CD4-positive, alpha-beta T cell treated with Interleukin-6 at 100 ng/mL for 8 hours (primary cell): ENCODE data around the gene DECR2.
"Not testable (repeated sequence)": the region's sequence is repeated elsewhere in the genome, so short reads cannot be mapped to it uniquely, and the experiment has no call there.

Source experiments
- DNase-seq: peaks from one replicate; pipeline ENCODE4 v3.0.0-alpha.2; 2020; ENCODE audit warnings: mixed read lengths, low spot score

DECR2 gene

GRCh38 chr16:401468-402348, at the start of gene DECR2:
Gene DECR2 (plus strand): TSS chr16:401885. CDS start chr16:401964, 79 bp downstream.
- DNase-seq: peak; percentile 97

- DNase-seq: peak; percentile 100
Observed at GRCh38 chr16:352547-353403, 48.9 kb upstream of the DECR2 start, which contains the start of gene AXIN1. Gene AXIN1 (minus strand): TSS chr16:352723. CDS start chr16:347025, 5,698 bp downstream.

GRCh38 chr16:353404-354290, 48.0 kb upstream of the DECR2 start:
- DNase-seq: no peak

DNA sequence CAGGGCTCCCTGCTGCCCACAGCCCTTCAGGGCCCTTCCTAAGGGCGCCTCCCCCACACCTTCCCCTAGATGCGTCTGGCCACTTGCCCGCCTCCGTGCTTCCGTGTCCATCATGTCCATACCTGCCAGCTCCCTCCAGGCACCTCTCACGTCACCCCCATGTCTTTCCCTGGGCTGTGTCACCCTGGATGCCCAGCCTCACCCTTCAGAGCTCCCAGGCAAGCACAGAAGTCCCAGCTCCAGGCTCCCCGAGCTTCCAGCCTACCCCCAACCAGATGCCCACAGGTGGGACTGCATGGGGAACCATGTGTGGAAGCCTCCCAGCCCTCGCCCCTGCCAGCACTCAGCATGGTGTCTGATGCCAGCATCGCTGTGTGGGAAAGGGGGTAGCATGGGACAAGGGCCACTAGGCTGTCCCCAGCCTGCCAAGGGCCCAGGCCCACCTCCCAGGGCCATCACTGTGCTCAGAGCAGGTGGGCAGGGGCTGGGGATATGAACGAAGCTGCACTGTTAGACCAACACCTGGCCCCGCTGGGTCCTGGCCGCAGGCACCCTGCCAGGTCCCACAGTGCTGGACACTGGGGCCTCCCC, 47.3 kb upstream of the DECR2 start:
- DNase-seq: no peak

DNA sequence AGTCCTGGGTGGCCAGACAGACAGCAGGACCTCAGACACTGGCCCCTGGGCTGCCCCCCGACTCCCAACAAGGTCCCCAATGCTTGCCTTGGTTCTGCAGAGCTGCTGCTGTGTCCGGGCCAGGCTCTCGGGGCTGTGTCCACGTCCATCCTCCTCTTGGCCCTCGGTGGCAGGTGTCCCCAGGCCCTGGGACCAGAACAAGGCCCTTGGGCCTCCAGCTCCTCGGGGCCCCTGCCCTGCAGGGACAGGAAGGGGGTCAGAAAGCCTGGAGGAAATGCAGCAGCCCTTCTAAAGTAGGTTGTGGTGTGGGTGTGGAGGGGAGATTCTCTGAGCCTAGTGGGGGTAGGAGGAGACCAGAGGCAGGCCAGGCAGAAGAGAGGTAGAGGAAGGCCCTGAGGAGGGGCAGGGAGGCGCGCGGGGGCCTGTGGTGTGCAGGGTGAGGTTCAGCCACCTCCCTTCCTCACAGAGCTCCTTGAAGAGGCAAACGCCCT, 46.7 kb upstream of the DECR2 start:
- peak; percentile 45 for DNase-seq

DNA sequence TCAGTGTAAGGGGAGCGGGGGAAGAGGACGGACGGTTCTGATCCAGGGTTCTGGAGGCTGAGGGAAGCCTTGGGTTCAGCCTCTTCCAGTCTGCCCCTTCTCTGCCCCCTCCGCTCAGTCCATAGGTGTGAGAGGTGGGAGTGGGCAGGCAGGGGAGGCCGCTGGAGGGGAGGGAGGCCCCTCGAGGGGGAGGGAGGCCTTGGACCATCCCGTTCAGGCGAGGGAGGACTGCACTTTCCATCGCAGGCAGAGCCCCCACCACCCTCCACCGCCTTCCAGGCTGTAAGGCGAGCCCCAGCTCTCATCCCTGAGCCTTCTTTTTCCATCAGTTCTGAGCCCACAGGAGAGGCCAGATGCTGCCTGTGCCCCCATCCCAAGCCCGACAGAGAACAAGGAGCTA, 44.9 kb upstream of the DECR2 start:
- no peak for DNase-seq

- DNase-seq: no peak
Observed at GRCh38 chr16:359067-359763, 42.5 kb upstream of the DECR2 start.

- no peak for DNase-seq
Observed at GRCh38 chr16:359871-360697, 41.6 kb upstream of the DECR2 start.

DNA sequence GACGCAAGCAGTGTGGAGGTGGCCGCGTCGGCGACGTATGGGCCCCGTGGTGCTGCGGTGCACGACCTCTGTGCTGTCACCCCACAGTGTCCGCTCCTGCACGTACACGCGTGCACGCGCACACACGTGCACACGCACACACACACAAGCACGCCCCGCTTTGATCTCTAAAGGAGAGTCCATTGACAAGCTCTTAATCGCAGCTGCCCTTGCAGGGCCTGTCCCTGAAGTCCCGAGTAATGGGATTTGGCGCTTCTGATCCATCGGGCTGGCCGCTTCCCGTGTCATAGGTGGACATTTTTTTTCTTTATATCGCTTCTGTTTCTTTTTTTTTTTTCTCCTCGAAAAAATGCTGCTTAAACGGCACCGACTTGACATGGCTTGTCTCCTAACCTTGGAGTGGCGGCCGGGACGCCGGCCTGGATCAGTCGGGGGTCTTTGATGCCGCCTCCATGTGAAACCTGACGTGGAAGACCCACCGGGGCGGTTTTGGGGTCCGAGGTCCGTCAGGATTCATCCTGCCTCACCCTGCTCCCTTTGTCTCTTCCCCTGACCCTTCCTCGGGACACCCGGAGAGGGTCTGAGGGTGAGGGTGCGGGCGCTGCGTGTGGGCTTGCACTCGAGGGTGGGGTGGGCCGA, 40.9 kb upstream of the DECR2 start:
- DNase-seq: no peak

DNA sequence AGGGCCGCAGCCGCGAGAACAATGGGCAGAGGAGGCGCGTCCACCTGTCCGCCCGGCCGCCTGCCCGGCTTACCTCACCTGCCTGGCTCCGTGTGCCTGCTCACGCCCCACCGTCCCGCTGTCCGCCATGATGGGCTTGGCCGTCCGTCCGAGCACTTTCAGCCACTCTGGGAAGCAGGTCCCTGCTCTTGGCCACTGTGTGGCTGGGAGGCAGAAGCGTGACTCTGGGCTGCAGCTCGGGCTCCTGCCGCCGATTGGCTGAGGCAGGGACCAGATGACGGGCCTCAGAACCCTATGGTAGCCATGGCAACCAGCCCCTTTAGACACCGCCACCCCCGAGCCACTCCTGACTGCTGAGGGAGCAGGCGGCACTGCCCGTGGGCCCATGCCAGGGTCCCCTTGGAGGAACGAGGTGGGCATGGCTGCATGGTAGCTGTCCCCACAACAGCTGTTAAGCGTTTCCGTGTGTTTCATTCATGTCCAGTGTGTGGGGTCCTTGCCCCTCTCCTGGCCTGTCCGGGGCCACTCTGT, 40.3 kb upstream of the DECR2 start:
- DNase-seq: no peak

DNA sequence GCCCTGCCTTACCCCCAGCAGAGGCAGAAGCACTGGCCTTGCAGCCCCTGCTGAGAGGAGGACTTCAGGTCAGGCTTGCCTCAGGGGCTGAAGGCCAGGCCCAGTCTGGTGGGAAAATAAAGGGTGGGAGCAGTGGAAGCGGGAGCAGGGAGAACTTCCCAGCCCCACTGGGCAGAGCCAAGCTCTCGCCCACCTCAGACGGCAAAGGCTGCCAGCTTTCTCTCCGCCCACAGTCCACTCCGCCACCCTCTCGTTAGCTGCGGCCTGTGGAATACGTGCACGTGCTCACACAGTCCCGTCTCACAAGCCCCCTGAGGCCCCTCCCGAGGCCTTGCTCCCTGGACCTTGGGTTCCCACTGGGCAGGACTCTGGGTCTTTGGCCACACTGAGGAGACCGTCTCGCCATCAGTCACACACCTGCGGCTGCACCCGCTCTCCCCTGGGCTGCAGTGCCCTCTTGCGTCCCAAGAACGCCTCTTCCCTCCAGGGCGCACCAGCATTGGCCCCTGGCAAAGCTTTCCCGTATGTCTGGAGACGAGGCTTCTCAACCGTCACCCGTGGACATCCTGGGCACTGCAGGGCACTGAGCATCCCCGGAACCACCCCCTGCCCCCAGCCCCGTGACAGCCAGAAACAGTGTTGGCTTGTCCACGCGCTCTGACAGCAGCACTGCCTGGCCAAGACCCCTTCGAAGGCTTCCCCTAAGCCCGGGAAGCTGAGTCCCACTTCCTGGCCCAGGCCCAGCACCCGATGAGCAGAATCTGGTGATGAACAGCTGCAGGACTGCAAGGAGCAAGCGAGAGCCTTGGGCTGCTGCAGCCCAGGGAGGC, 39.6 kb upstream of the DECR2 start:
- DNase-seq: peak; percentile 77

GRCh38 chr16:362702-362999, 39.0 kb upstream of the DECR2 start:
- DNase-seq: not testable (repeated sequence)

- DNase-seq: no peak
Observed at GRCh38 chr16:363110-363765, 38.4 kb upstream of the DECR2 start.

GRCh38 chr16:363766-364490, 37.8 kb upstream of the DECR2 start:
- DNase-seq: no peak

- no peak for DNase-seq
Observed at GRCh38 chr16:364595-365491, 36.8 kb upstream of the DECR2 start.

GRCh38 chr16:366476-366875, 35.2 kb upstream of the DECR2 start:
- no peak for DNase-seq
